Sigmoid colon (tissue), 4 donors: Measurements from ENCODE around the gene EOGT.

Experiments
- CTCF ChIP-seq, 4 experiments: fragments of 450-650 bp in 3 of 4; fragments of 200-600 bp in 1 of 4; IDR thresholded peaks; one replicate each; pipeline ENCODE4 v1.5.1; 2016 to 2019; ENCODE audit warnings: antibody characterized with exemption in 4 of 4, mild to moderate bottlenecking in 3 of 4, moderate library complexity in 2 of 4
- EP300 ChIP-seq, 4 donors: sonication (generic); formaldehyde crosslinking; IDR thresholded peaks; one replicate each; pipeline ENCODE4 v1.6.1; 2017; ENCODE audit warnings: antibody characterized with exemption in 4 of 4
- POLR2A ChIP-seq, 2 donors: fragments of 450-650 bp; IDR thresholded peaks; one replicate each; pipeline ENCODE4 v1.6.1; 2016; ENCODE audit warnings: antibody characterized with exemption in 2 of 2, mild to moderate bottlenecking in 2 of 2, moderate library complexity in 2 of 2

- TF ChIP-seq POLR2A (IDR thresholded peaks at IDR 0.05) (peak; percentile 67 to 79), CTCF (IDR thresholded peaks at IDR 0.05) (no peak), EP300 (IDR thresholded peaks at IDR 0.05) (no peak)
These were observed 38.4 kb upstream of the EOGT start, which contains the start of gene TMF1 for GRCh38 chr3:69051756-69052471.
